GM18520 (cell line): ENCODE results near the gene ZNF217.
"Not testable (repeated sequence)": the region's sequence is repeated elsewhere in the genome, so short reads cannot be mapped to it uniquely, and the experiment has no call there.

Source experiments
- ATAC-seq: cut with Tn5 transposase; IDR thresholded peaks from one replicate; pipeline ENCODE4 v1.9.1; 2021; ENCODE audit not compliant: unreplicated experiment

ZNF217 gene

DNA sequence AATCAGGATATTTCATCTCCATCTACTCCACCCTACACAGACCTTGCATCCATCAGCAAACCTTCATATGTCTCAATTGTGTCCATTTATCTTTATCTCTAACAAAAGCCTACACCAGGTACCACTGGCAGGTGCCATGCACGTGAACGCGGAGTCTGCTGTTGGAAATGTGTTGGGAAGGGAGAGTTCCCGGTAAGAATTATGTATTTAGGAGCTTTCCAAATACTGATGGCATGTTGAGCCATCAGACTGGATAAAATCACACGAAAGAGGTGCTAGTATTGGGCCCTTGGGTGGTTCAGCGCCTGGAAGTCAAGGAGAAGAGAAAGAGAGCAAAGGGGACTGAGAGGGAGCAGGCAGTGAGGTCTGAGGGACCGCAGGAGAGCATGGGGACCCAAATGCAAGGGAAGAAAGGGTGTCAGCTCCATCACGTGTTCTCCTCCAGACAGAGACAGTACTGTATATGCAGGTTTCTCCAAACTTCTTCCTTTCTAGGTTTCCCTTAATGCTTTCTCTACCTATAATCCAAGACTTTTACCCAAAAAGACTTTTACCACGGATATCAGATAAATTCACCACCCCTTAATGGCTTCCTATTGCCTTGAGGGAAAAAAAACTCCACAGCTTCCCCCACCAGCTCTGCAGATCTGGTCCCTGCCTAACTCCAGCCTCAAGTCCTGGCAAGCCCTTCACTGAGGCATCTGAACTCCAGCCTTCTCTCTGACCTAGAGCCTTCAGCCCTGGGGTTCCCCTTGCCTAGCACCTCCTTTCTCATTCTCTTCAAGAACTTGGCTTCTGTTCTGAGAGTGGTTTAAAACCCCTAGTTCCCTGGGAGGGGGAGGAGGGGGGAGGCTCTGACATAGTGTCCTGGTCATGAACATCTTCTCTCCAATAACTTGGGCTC, 4.8 kb upstream of the ZNF217 start:
- no peak for ATAC-seq

DNA sequence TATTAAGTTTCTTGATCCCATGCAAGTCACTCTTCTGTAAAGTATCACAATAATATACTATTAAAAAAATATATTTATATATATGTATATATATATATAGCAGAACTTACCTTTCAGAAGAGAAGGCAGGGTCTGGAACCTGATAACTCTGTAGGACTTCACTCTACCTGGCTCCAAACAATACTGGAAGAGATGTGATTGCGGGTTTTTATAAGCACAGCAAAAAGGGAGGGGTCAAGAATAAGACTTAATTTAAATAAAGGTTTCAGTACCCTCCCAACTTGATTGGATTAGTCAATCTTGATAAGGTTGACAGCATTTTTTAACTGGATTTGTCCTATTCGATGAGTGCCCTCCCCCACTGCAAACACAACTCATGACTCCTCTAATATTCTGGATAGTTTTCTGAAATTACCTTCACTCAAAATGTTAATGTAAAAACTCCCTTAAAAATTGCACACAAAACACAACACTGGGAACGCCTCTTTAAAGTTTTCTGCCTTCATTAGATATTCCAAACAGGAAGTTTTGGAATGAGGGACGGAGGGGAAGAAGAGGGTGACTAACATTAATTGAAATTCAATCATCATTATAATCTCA, 4.0 kb upstream of the ZNF217 start:
- no peak for ATAC-seq

DNA sequence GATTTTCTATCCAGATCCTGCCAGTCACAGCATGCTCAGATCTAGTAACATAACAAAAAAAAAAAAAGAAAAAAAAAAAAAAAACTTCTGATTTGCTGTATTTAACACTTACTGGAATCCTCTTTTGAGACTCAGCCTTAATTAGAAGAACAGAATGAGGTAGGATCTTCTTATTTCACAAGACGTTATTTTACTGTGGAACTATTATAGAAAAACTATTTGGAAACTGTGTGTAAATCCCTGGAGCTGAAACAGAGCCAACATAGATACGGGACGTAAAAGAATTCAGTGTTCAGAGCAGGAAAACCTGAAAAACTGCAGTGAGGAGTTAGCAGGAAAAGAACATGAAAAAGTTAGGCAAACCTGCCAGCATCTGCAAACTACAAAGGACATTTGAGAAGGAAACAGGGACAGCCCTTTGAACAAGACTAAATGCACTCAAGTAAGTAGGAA, 3.4 kb upstream of the ZNF217 start:
- ATAC-seq, result no peak

DNA sequence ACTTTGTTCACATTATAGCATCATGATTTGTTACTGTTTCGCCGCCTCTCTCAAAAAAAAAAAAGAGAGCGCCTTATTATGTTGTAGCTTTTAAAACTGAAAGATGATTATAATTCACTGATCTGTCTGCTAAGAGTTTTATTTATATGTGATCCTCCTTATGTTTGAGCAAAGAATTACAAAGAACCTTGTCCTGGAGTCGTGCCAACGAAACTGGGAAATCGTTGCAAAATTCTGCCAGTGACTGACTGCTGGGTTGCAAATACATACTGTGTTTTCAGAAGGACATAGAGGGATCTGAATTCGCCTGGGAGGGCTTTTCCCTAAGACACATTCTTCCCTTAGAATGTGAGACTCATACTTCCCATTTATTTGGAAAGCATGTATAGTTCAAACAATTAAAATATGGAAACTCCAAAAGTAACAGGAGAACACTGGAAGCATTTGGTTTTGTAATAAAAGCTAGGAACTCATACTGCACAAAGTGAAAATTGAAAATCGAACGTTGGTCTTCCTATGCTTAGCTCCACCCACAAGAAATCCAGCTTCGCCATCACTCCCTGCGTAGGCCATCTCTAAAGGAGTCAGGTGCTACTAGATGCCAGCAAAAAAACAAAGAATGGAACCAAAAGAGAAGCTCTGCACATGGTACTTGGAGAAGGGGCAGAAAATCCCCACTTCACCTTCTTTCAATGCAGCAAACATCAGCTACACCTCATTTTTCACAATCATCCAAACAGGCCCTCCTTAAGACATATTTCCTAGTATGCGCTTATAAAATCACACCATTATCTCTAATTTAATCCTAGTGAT, 2.8 kb upstream of the ZNF217 start:
- not testable (repeated sequence) for ATAC-seq

DNA sequence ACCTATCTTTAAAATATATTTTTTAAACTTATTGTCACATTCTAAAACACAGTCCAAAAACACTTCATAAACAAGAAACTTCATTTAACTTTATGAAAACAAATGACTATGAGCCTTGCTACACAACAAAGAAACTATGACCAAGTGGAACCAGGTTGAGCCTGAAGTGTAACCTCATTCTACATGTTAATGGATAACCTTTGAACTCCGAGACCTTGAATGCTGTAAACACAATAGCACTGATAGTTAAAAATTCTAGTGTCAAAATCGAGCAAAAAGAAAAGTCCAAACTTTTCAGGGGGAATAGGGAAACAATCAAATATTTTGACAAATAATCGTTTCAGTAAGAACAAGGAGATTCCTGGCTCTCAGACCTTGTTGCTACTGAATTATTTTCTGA, 2.1 kb upstream of the ZNF217 start:
- ATAC-seq, result not testable (repeated sequence)

DNA sequence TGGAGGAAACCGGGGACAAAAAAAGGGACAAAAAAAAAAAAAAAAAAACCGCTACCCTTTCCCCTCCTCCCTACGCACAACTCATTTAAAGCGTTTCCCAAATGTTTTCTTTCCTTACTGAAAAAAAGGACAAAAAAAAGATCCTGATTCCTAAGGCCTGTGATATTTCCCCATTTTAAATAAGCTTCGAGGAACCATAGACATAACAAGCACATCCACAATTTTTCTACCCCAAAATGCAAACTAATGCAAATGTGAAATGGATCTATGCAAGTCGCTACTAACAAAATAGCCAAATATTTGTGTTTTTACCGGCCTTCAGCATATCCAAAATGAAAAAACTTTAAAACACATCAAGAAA, 1.4 kb upstream of the ZNF217 start:
- no peak for ATAC-seq

DNA sequence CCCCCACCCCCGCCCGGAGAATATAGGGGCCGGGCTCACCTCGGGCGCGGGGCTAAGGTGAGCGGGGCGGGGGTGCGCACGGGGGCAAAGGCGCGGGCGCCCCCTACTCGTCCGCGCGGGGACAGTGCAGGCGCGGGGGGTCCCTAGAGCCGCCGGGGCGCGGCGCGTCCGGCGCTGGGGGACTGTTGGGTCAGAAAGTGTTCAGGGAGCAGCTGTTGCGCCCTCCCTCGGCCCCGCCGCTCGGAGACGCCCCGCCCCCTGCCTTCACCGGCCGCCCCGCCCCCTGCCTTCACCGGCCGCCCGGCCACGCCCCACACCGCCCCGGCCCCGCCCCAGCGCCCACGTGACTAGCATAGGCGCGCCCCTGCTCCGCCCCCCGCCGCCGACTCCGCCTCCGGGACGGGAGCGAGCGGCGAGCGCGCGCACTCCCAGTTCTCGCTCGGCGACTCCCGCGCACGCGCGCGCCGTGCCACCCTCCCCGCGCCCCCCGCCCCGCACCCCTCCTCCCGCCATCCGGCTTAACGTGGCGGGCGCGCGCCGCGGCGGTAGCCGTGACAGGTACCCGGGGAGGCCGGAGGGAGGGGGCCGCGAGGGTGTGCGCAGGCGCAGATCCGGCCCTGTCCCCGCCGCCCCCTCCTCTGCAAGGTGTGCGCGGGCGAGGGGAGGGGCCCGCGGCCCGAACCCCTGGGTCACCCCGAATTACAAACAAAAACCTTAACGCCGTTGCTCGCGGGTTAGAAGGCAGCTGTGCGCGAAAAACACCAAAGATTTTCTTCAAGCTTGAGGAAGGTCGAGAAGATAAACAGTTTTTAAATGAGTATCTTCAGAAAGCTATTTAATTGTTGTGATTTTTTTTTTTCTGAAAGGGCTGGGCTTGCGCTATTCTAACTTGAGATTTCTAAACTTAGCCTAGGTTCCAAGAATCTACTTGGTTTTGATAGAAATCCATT, 704 bp upstream of the ZNF217 start:
- ATAC-seq, result peak; percentile 60

DNA sequence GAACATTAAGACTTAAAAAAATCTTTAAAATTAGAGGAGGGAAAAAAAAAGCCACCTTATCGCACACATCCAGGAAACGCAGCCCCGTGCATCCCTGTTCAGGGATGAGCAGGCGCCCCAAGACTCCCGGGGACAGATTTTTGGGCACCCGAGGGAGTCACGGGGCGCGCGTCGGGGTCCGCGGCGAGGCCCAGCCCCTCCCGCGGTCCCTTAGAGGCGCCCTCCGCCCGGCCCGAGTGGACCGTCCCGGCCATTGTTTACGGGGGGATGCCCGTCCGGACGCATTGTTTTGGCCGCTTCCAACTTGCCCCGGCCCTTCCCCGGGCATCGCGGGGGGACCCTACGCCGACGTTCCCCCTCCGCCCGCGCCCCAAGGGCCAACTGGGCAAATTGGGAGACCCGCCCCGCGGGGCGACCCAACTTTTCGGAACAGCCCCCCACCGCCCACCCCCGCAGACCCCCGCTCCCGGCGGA, 610 bp downstream of the ZNF217 start:
- no peak for ATAC-seq

DNA sequence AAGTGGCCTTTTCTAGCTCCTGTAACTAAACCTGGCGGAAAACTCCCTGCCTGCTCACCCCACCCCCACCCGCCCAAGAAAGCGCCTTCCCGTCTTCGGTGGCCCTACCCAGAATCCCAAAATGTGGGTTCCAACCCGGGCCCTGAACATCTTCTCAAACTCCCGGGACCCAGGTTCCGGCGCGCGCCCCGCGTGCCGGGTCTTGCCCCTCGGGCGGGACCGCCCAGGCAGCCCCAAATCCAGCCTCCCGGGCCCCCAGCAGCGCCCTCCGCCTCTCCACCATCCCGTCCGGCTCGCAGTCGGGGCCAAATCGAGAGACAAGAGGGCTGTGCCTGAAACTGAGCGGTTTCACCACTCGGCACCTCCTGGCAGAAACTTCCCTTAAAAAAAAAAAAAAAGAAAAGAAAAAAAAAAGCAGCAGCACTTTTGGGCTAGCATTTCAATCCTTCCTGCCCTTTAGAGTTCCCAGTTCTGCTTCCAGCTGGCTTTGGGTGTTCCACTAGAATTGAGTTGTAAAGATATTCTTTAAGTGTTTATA, 1.1 kb downstream of the ZNF217 start:
- not testable (repeated sequence) for ATAC-seq

DNA sequence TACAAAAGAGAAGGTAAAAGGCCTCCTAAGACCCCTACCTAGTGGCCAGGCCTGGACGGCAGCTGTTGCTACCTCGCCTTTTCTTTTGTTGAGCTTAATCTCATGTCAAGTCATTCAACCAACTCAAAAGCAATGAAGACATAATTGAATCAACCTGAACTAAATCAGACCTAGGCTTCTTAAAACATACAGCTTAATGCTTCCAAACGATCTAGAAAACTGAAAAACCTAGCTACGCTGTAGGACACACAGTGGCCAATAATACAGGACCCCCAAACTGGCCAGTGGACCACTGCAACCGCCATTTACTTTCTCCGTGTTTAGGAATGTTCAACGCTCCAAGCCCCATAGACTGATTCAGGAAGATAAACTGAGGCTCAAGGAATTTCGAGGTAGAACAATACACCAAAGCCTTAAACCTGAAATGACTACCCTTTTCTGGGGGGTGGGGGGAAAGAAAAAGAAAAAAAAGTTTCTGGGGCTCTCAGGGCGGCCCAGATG, 1.6 kb downstream of the ZNF217 start:
- not testable (repeated sequence) for ATAC-seq

DNA sequence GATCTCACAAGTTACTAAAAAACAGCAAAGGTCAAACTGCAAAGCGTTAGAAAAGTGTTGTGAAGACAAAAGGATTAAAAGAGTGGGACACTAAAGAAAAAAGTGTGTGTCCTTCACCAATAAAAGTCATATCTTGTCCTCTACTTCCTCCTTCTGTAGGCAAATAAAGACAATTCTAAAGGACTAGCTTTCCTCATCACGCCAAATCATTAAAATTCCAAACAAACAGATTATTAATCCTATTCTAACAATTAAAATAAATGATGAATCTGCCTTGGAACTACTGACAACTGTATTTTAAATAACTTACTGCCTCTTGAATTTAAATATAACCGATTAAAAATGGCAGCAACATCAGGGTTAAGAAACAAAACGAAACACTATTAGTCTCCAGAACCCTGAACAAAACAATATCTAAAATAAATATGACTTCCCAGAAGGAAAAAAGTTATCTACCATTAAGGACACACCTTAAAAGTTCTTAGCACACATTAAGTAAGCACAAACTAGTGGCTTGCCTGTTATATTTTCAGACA, 2.4 kb downstream of the ZNF217 start:
- not testable (repeated sequence) for ATAC-seq

DNA sequence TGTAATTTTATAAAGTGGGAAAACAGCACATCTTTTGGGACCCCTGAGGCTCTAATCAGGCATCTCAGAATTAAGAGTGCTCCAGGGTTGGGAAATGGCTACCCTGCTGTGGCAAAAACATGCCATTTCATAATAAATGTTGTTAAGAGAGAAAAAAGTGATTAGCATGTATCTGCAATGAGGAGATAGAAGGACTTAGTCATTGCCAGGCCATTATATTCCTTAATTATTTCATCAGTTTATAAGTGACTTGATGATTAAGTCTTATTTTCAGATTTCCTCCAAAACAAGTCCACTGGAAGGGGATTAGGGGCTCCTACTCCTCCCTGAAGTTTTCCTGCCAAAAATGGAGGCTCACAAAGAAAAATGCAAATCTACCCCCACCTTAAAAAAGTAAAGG, 3.0 kb downstream of the ZNF217 start:
- not testable (repeated sequence) for ATAC-seq

DNA sequence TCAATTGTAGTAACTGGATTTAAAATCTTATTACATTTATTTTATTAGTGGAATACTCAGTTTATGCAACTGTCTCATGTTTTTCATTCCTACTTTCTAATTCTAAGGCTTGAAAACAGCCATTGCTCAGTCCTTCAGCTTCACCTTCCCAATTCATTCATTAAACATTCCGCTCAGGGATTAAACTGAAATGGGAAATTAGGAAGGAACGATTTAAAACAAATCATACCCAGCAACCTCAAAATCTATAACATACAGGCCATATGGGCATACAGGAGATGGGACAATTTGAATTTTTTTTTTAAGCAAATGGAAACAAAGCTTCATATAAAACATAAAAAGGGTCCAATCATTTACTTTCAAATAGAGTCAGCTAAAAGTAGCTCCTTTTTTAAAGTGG, 3.5 kb downstream of the ZNF217 start:
- not testable (repeated sequence) for ATAC-seq

DNA sequence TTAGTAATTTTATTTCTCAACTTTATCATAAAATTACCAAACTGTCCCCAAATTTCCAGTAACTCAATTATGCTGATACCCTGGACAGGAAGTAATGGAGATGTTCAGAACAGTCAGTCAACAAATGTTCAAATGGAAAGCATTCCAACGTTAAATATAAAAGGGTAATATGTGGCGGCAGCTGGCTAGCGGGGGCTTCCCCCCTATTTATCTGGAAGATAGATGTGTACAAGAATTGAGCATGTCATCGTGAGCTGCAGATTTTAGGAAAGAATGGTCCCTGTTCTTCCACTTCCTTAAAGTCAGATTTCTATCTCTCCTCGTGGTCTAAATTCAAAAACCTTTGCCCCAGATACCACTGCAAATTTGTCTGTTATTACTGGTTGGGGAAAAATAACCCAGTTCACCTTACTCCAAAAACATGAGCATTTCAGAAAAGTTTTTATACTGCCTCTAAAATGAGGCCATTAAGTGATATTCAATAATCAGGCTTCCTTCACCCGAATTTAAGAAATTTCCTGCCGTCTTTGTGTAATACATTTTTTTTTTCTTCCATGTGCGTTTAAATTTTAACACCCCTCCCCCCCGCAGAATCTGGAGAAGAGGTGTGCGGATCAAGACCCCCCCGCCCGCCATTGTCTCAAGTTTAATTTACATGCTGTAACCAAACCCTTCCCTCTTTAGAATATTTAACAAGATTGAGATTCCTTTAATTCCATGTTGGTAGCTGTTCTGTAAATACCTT, 4.1 kb downstream of the ZNF217 start:
- ATAC-seq, result not testable (repeated sequence)

DNA sequence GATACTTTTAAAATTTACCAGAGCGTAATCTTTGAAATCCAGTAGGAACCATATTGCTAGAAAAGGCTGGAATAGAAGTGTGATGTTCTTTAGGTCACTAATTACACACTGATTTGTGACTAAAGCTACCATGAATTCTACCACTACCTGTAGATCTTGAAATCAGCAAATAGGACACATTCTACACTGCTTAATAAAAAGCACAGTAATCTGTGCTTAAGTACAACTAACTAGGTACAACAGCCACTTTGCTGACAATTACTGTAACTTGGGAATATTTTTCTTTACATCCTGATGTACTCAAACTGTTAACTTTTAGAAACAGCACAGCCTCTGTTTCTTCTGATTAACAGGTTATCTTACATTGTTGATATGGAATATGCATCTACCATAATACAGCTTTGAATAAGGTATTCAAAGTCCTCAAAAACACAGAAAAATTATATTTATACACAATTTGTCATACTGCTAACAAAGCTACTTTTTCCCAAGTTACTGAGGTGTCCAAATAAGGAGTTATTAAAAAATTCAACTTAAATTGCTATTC, 6.4 kb downstream of the ZNF217 start:
- ATAC-seq, result not testable (repeated sequence)

DNA sequence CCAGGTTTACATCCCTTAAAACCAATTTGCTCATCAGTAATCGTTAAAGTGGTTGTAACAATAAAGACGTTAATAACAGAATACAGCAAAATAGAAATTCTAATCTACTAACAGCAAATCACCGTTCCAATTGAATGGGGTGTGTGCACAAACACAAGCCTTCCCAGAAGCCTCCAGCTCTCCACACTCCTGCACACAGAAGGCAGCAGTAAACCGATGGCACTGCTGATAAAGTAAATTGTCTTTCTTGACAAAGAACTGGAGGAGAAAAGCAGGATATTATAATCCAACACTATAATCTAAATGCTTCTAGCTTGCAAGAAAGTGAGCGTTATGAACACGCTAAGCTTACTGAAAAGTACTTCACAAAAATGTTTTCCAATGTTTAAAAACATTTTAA, 7.0 kb downstream of the ZNF217 start:
- ATAC-seq, result no peak

DNA sequence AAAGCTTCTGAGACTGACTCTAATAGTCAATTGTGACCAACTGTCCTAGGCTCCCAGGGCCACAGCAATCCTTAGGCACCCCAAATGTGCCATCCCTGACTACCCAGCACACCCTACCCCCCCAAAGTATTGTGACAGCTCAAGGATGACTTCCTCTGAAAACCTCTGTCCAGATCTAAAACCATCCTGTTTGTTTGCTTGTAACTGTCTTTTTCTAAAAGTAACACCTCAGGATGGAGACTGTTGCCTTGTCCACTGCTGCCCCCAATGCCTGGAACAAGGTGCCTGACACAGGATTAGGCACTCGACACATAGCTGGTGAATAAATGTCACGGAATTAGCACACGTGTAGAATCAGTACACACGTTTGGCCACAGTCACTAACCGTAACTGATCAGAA, 7.7 kb downstream of the ZNF217 start:
- ATAC-seq, result not testable (repeated sequence)

DNA sequence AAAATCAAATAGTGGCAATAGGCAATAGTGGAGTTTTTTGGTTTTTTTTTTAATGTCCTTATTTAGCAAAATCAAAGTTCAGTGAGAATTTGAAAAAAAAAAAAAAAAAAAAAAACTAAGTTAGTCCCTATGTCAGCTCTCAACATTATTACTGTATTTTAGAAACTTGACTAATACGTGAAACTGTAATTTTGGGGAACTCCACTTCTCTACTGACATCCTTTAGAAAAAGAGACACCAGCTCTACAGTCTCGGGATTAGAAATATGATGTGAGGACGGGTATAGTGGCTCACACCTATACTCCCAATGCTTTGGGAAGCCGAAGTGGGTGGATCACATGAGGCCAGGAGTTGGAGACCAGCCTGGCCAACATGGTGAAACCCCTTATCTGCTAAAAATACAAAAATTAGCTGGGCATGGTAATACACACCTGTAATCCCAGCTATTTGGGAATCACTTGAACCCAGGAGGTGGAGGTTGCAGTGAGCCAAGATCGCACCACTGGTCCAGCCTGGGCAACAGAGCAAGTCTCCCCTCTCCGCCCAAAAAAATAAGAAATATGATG, 8.6 kb downstream of the ZNF217 start:
- ATAC-seq, result not testable (repeated sequence)
